ENCODE results near the gene LDLRAD2. TPM values are rescaled to one million over a fixed set of nuclear protein-coding genes. Genes with fewer than 3 reads are reported as not detected.

The LDLRAD2 gene
- total and polyA plus RNA-seq, 10 of the 15 experiments (the other 5 are each of a cell fraction or from before 2014, with no cell fraction given) = 0.04 to 0.23 (median 0.11) TPM; not detected in 7

DNA sequence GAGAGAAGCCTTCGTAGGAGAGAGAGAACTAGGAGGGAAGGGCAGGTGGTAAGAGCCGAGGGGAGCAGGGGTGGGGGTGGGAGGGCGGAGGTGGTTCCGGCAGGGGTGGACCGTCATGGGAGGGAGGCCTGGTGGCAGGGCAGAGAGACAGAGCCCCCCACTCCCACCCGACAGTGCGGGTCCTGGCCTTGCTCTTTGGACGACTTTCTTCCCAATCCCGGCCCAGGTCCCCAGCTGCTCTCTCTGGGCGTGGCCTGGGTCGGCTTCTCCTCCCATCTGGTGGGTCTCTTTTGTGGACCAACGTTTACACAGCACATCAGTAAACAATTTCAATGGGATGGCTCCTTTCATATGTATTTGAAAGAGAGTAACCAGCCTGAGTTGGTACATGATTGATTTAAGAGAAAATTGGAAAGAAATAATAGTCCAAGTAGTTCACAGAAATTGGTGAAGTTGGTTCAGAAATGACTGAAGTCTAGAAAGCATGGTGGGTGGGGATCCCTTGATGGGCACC is 56.9 kb downstream of the LDLRAD2 start (continued):
- TF ChIP-seq, protein P1, sequence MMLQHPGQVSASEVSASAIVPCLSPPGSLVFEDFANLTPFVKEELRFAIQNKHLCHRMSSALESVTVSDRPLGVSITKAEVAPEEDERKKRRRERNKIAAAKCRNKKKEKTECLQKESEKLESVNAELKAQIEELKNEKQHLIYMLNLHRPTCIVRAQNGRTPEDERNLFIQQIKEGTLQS (IDR thresholded peaks at IDR 0.05; ENCODE audit: borderline replicate concordance, extremely low read depth, low read depth, low read length) = no peak
- TF ChIP-seq ZSCAN29 (IDR thresholded peaks at IDR 0.05) = no peak
- TF ChIP-seq ZNF217 (IDR thresholded peaks at IDR 0.05) = no peak

GRCh38 chr1:21869620-21870121 is 57.6 kb downstream of the LDLRAD2 start:
- H3K27me3 ChIP-seq (replicated peaks in 1 of 2; ENCODE audit: control insufficient read depth in 2 of 2, insufficient read depth in 2 of 2, low read length in 1 of 2) = no peaks in the 10 kb centered on the region; a peak in 1 of 4 replicates
- H3K36me3 ChIP-seq (ENCODE audit: control insufficient read depth in 2 of 2, insufficient read depth in 2 of 2, low read length in 1 of 2) = no peaks in the 10 kb centered on the region
- no peak overlapping the region for H3K9ac ChIP-seq (ENCODE audit: control insufficient read depth, insufficient read depth, low read length)
- ChIA-PET POLR2A (no interaction called here), SMC1A (ENCODE audit: uncharacterized antibody, unreplicated experiment) (interaction anchor here (0.9 kb wide), 1 partner anchor 12 kb away, joined by 3 read pairs; no protein-coding TSS in a partner anchor), CTCF (no interaction called here), RAD21 (ENCODE audit: unreplicated experiment) (interaction anchor here (0.6 kb wide), 1 partner anchor 107 kb away, joined by 3 read pairs; no protein-coding TSS in a partner anchor)
- no peaks in the 10 kb centered on the region for H4K20me1 ChIP-seq (ENCODE audit: control insufficient read depth, insufficient read depth)
- H3K9me3 ChIP-seq (replicated peaks; ENCODE audit: control insufficient read depth, insufficient read depth, low read length) = no peaks in the 10 kb centered on the region
- no peak overlapping the region for H2AFZ ChIP-seq (ENCODE audit: control insufficient read depth, low read depth, low read length)
- in situ Hi-C loops (cut with MboI) (no loop called here), intact Hi-C loops (cut with micrococcal nuclease; ENCODE audit: unreplicated experiment) (loop anchor here (5.0 kb wide), 1 partner anchor 77 kb away; no protein-coding TSS in a partner anchor)
- FAIRE-seq = no peak
- no TSS peak for BruUV-seq (replicated peaks)
- H3K4me3 ChIP-seq = no peak overlapping the region
- no peak overlapping the region for H3K27ac ChIP-seq (ENCODE audit: control insufficient read depth, insufficient read depth)
- H3K79me2 ChIP-seq (ENCODE audit: control insufficient read depth, insufficient read depth, low read length) = no peaks in the 10 kb centered on the region
- H3K4me2 ChIP-seq (ENCODE audit: control insufficient read depth, insufficient read depth) = no peak overlapping the region
- H3K4me1 ChIP-seq (ENCODE audit: control insufficient read depth, insufficient read depth, low read length) = peaks cover 28% of the 10 kb centered on the region
- DNase-seq (ENCODE audit: low read depth, low spot score) = no peak
- ATAC-seq = no peak
- 41% methylated on average over 11 of the region's 13 CpGs for WGBS (ENCODE audit: insufficient coverage, insufficient replicate concordance, low lambda C conversion rate, missing lambda C conversion rate)
- no peak for TF ChIP-seq CEBPB (IDR thresholded peaks at IDR 0.05; ENCODE audit: borderline replicate concordance in 1 of 2, low read depth in 2 of 2, low read length in 2 of 2)
- no peak for TF ChIP-seq RAD51 (IDR thresholded peaks at IDR 0.05)
- no peak for TF ChIP-seq ZNF384 (IDR thresholded peaks at IDR 0.05; ENCODE audit: borderline replicate concordance, low read depth, low read length)
- TF ChIP-seq SKIL (IDR thresholded peaks at IDR 0.05; ENCODE audit: low read depth, poor library complexity, severe bottlenecking) = no peak
- no peak for TF ChIP-seq IRF5 (IDR thresholded peaks at IDR 0.05; ENCODE audit: borderline replicate concordance)
- no peak for TF ChIP-seq SPI1 (IDR thresholded peaks at IDR 0.05; ENCODE audit: borderline replicate concordance, insufficient read depth, low read depth, low read length)
- no peak for TF ChIP-seq ATF2 (IDR thresholded peaks at IDR 0.05; ENCODE audit: low read length)
- TF ChIP-seq SREBF1 (IDR thresholded peaks at IDR 0.05; ENCODE audit: low read length) = no peak
- no peak for TF ChIP-seq STAT1 (conservative IDR thresholded peaks at IDR 0.05)
- no peak for TF ChIP-seq TCF7 (IDR thresholded peaks at IDR 0.05; ENCODE audit: borderline replicate concordance)
- TF ChIP-seq NFIC (IDR thresholded peaks at IDR 0.05; ENCODE audit: low read depth, low read length) = no peak
- no peak for TF ChIP-seq BCL3 (IDR thresholded peaks at IDR 0.05; ENCODE audit: borderline replicate concordance, insufficient read depth, low read depth, low read length, poor library complexity, severe bottlenecking)

All from GM12878 (cell line).